A549 (cell line): ENCODE results near the gene SULT1A1. TPM values are rescaled to one million over a fixed set of nuclear protein-coding genes. Genes with fewer than 3 reads are reported as not detected.

ENCODE experiments used
- ATAC-seq, 2 experiments: fragments of 200-7000 bp in 1 of 2; fragments of >200 bp in 1 of 2; cut with Nextera tagmentation in 1 of 2; cut with Tn5 transposase in 1 of 2; 3 replicates each; pipeline versions ENCODE4 v1.8.0 to v1.9.1; 2018 to 2020; ENCODE audit warnings: mild to moderate bottlenecking in 1 of 2, moderate library complexity in 1 of 2
- CTCF ChIA-PET: fragments of 300-600 bp; sonication (Branson Sonifier 250); formaldehyde crosslinking; extraction: SDS; loops from one replicate; lab custom pipeline; 2021; ENCODE audit warnings: antibody characterized with exemption, inconsistent platforms; lab: Yijun Ruan, JAX
- POLR2A ChIA-PET: fragments of 350-600 bp; formaldehyde crosslinking; extraction: SDS; loops from one replicate; lab custom pipeline; 2021; ENCODE audit warnings: antibody characterized with exemption, inconsistent platforms; lab: Yijun Ruan, JAX
- DNase-seq, 2 experiments: peaks; one replicate each; pipeline versions ENCODE4 v3.0.0 to v3.0.0-alpha.2; 2011 to 2016; ENCODE audit warnings: low read depth in 1 of 2, low spot score in 1 of 2
- FAIRE-seq: peaks from 2 replicates; lab custom pipeline; 2011; peaks lifted over from hg19 to GRCh38; lab: Jason Lieb, UNC
- H3K27ac ChIP-seq, 2 experiments: fragments of >200 bp; sonication (Bioruptor Twin); formaldehyde crosslinking; 3 replicates each; pipeline ENCODE4 v1.5.1; 2016 to 2017
- H3K4me1 ChIP-seq: fragments of >200 bp; sonication (Bioruptor Twin); formaldehyde crosslinking; 3 replicates; pipeline ENCODE4 v1.6.1; 2016
- H3K4me2 ChIP-seq: fragments of >200 bp; sonication (Bioruptor Twin); formaldehyde crosslinking; 3 replicates; pipeline ENCODE4 v1.6.1; 2016
- H3K4me3 ChIP-seq: fragments of >200 bp; sonication (Bioruptor Twin); formaldehyde crosslinking; 3 replicates; pipeline ENCODE4 v1.5.1; 2016
- H3K9me3 ChIP-seq: fragments of >200 bp; sonication (Bioruptor Twin); formaldehyde crosslinking; 3 replicates; pipeline ENCODE4 v1.6.1; 2016
- ATOH8 ChIP-seq: fragments of 250-450 bp; sonication (Bioruptor Pico); IDR thresholded peaks from 2 replicates; pipeline ENCODE4 v1.5.0; 2020; ENCODE audit warnings: low read depth, mild to moderate bottlenecking, moderate library complexity
- BHLHE40 ChIP-seq: IDR thresholded peaks from 2 replicates; pipeline ENCODE4 v1.6.1; 2012; ENCODE audit warnings: low read depth, low read length, inconsistent platforms
- CBX2 ChIP-seq: fragments of 200-600 bp; sonication (generic); IDR thresholded peaks from 2 replicates; pipeline ENCODE4 v1.6.1; 2016; ENCODE audit warnings: low read depth, mild to moderate bottlenecking, borderline replicate concordance
- CBX8 ChIP-seq: fragments of 200-600 bp; sonication (generic); IDR thresholded peaks from 2 replicates; pipeline ENCODE4 v1.6.1; 2016
- CHD2 ChIP-seq: fragments of 150-350 bp; IDR thresholded peaks from 2 replicates; pipeline ENCODE4 v1.6.1; 2014; ENCODE audit warnings: low read length; ENCODE audit not compliant: partially characterized antibody
- CHD4 ChIP-seq: fragments of 200-600 bp; sonication (generic); IDR thresholded peaks from 2 replicates; pipeline ENCODE4 v1.6.1; 2016; ENCODE audit warnings: antibody characterized with exemption, mild to moderate bottlenecking, borderline replicate concordance
- EHMT2 ChIP-seq: fragments of 200-600 bp; sonication (generic); IDR thresholded peaks from 2 replicates; pipeline ENCODE4 v1.6.1; 2016; ENCODE audit warnings: antibody characterized with exemption, low read depth, mild to moderate bottlenecking, moderate library complexity
- ELK1 ChIP-seq: fragments of 150-350 bp; IDR thresholded peaks from 2 replicates; pipeline ENCODE4 v1.6.1; 2014; ENCODE audit warnings: low read depth, mild to moderate bottlenecking, low read length
- FOSB ChIP-seq: fragments of 250-450 bp; sonication (Bioruptor Pico); IDR thresholded peaks from 2 replicates; pipeline ENCODE4 v1.5.0; 2020; ENCODE audit warnings: mild to moderate bottlenecking, moderate library complexity
- FOXS1 ChIP-seq: fragments of 250-450 bp; sonication (Bioruptor Pico); IDR thresholded peaks from 2 replicates; pipeline ENCODE4 v1.5.0; 2020; ENCODE audit warnings: mild to moderate bottlenecking, moderate library complexity
- HDAC2 ChIP-seq: fragments of 200-600 bp; sonication (generic); IDR thresholded peaks from 2 replicates; pipeline ENCODE4 v1.6.1; 2016
- HES2 ChIP-seq: fragments of >200 bp; sonication (Bioruptor Twin); formaldehyde crosslinking; IDR thresholded peaks from 2 replicates; pipeline ENCODE4 v1.6.1; 2016
- HEYL ChIP-seq: fragments of 250-450 bp; sonication (Bioruptor Pico); IDR thresholded peaks from 2 replicates; pipeline ENCODE4 v1.8.0; 2021; ENCODE audit warnings: mild to moderate bottlenecking, moderate library complexity
- HMGXB4 ChIP-seq: fragments of 250-450 bp; sonication (Bioruptor Pico); IDR thresholded peaks from 2 replicates; pipeline ENCODE4 v1.5.0; 2021; ENCODE audit warnings: mild to moderate bottlenecking, moderate library complexity, borderline replicate concordance
- HOXB13 ChIP-seq: fragments of 250-450 bp; sonication (Bioruptor Pico); IDR thresholded peaks from 2 replicates; pipeline ENCODE4 v1.5.0; 2020; ENCODE audit warnings: low read depth, mild to moderate bottlenecking, moderate library complexity
- HOXB5 ChIP-seq: fragments of 250-450 bp; sonication (Bioruptor Pico); IDR thresholded peaks from 2 replicates; pipeline ENCODE4 v1.5.0; 2020; ENCODE audit warnings: mild to moderate bottlenecking, moderate library complexity
- JUN ChIP-seq, 2 experiments: fragments of >200 bp; sonication (Bioruptor Twin); formaldehyde crosslinking; IDR thresholded peaks; 2 replicates in 1 of 2; 3 replicates in 1 of 2; pipeline ENCODE4 v1.6.1; 2016 to 2017
- KDM1A ChIP-seq: fragments of 200-600 bp; sonication (generic); IDR thresholded peaks from 2 replicates; pipeline ENCODE4 v1.6.1; 2016; ENCODE audit warnings: low read depth, mild to moderate bottlenecking
- KDM5A ChIP-seq: fragments of 200-600 bp; sonication (generic); IDR thresholded peaks from 2 replicates; pipeline ENCODE4 v1.6.1; 2016; ENCODE audit warnings: antibody characterized with exemption, mild to moderate bottlenecking
- MAZ ChIP-seq: fragments of 150-350 bp; IDR thresholded peaks from 2 replicates; pipeline ENCODE4 v1.6.1; 2014; ENCODE audit warnings: antibody characterized with exemption, low read depth, low read length, borderline replicate concordance
- POLR2A ChIP-seq: IDR thresholded peaks from 2 replicates; pipeline ENCODE4 v1.6.1; 2012; ENCODE audit warnings: mild to moderate bottlenecking, low read length
- POLR2AphosphoS2 ChIP-seq: conservative IDR thresholded peaks from 2 replicates; pipeline ENCODE4 v1.6.1; 2012; ENCODE audit warnings: low read length, improper control_type of control experiment, inconsistent platforms
- RARB ChIP-seq: fragments of 250-450 bp; sonication (Bioruptor Pico); IDR thresholded peaks from 2 replicates; pipeline ENCODE4 v1.8.0; 2021; ENCODE audit warnings: mild to moderate bottlenecking, moderate library complexity
- SMC3 ChIP-seq: fragments of >200 bp; sonication (Bioruptor Twin); formaldehyde crosslinking; IDR thresholded peaks from 3 replicates; pipeline ENCODE4 v1.6.1; 2018; ENCODE audit warnings: inconsistent platforms
- SREBF2 ChIP-seq: fragments of 450-650 bp; IDR thresholded peaks from 2 replicates; pipeline ENCODE4 v1.6.1; 2014; ENCODE audit warnings: mild to moderate bottlenecking, moderate library complexity
- TP53 ChIP-seq: fragments of 250-450 bp; sonication (Bioruptor Pico); IDR thresholded peaks from 2 replicates; pipeline ENCODE4 v1.5.0; 2021; ENCODE audit warnings: mild to moderate bottlenecking, moderate library complexity
- ZC3H11A ChIP-seq: fragments of 450-650 bp; IDR thresholded peaks from 2 replicates; pipeline ENCODE4 v1.6.1; 2014; ENCODE audit warnings: antibody characterized with exemption, mild to moderate bottlenecking
- ZFP36 ChIP-seq: fragments of 450-650 bp; IDR thresholded peaks from 2 replicates; pipeline ENCODE4 v1.6.1; 2014; ENCODE audit warnings: borderline replicate concordance; ENCODE audit not compliant: partially characterized antibody
- ZNF302 ChIP-seq: fragments of 250-450 bp; sonication (Bioruptor Pico); IDR thresholded peaks from 2 replicates; pipeline ENCODE4 v1.9.0; 2021; ENCODE audit warnings: inconsistent platforms, mild to moderate bottlenecking, moderate library complexity
- WGBS: methylation state at CpG from one replicate; pipeline ENCODE4 v1.1.6; 2017; ENCODE audit errors: missing lambda C conversion rate; 5-methylcytosine and 5-hydroxymethylcytosine counted together
- polyA plus RNA-seq, 4 experiments: library from polyadenylated mRNA; depleted of rRNA in 3 of 4; stranded (reverse); fragments of >200 nt; fragmentation: RNase III in 1 of 4; extraction: RNeasy Plus Mini Kit Qiagen cat#74134 plus additional on column Dnase treatment in 1 of 4; gene quantifications; 2 replicates in 3 of 4; 3 replicates in 1 of 4; pipeline ENCODE4 v1.2.3, GENCODE V29; 2011 to 2017

The SULT1A1 gene
- polyA plus RNA-seq, 2 of the 4 experiments (the other 2 are of a cell fraction) = 2.5 to 4.0 TPM

- ChIA-PET CTCF (interaction anchor here (0.8 to 1.6 kb wide), 5 partner anchors 11 to 313 kb away, joined by 3 to 4 read pairs (median 3); no protein-coding TSS in a partner anchor), POLR2A (no interaction called here)
- DNase-seq (no peak), ATAC-seq (no peak), FAIRE-seq (no peak)
- TF ChIP-seq POLR2AphosphoS2 = no peak
- no peak for TF ChIP-seq KDM1A
- no peak for TF ChIP-seq SREBF2
- no peak for TF ChIP-seq HES2
- TF ChIP-seq HDAC2 = no peak
- no peak for TF ChIP-seq MAZ
- no peak for TF ChIP-seq HMGXB4 (CRISPR knock-in tag)
- no peak for TF ChIP-seq ZNF302 (CRISPR knock-in tag)
- TF ChIP-seq BHLHE40 = no peak
- no peak for TF ChIP-seq JUN (IDR thresholded peaks at IDR 0.05)
- no peak for TF ChIP-seq ELK1
- no peak for TF ChIP-seq TP53
- no peak for TF ChIP-seq HOXB13
- no peak for TF ChIP-seq HOXB5 (CRISPR knock-in tag)
- no peak for TF ChIP-seq FOXS1 (CRISPR knock-in tag)
- no peak for TF ChIP-seq POLR2A
- TF ChIP-seq SMC3 = no peak
- no peak for TF ChIP-seq HEYL (CRISPR knock-in tag)
- TF ChIP-seq CHD2 = no peak
- peaks cover 24% of the 10 kb centered on the region for H3K4me1 ChIP-seq
- H3K27ac ChIP-seq = no peak overlapping the region
- H3K9me3 ChIP-seq = no peaks in the 10 kb centered on the region
- 95% methylated on average over 18 of the region's 22 CpGs for WGBS
- no peak overlapping the region for H3K4me3 ChIP-seq
- no peak overlapping the region for H3K4me2 ChIP-seq
These were observed 19.2 kb downstream of the SULT1A1 start for GRCh38 chr16:28590384-28591340.

- H3K27ac ChIP-seq = no peak overlapping the region
- no peaks in the 10 kb centered on the region for H3K9me3 ChIP-seq
- ATAC-seq (no peak), DNase-seq (no peak), FAIRE-seq (no peak)
- ChIA-PET CTCF (interaction anchor here (1.2 kb wide), 1 partner anchor 76 kb away, joined by 3 read pairs; no protein-coding TSS in a partner anchor), POLR2A (no interaction called here)
- no peak overlapping the region for H3K4me2 ChIP-seq
- no peak overlapping the region for H3K4me3 ChIP-seq
- WGBS = 93% methylated on average over 3 of the region's 13 CpGs
- H3K4me1 ChIP-seq = peaks cover 25% of the 10 kb centered on the region
- no peak for TF ChIP-seq CHD4
- no peak for TF ChIP-seq KDM5A
- no peak for TF ChIP-seq CBX2
- TF ChIP-seq HMGXB4 (CRISPR knock-in tag) = no peak
- TF ChIP-seq ZFP36 = no peak
- TF ChIP-seq ATOH8 (CRISPR knock-in tag) = no peak
- no peak for TF ChIP-seq HOXB13
- no peak for TF ChIP-seq ZC3H11A
- TF ChIP-seq EHMT2 = no peak
- no peak for TF ChIP-seq POLR2A
- no peak for TF ChIP-seq RARB (CRISPR knock-in tag)
- TF ChIP-seq MAZ = no peak
- no peak for TF ChIP-seq CBX8
- no peak for TF ChIP-seq HES2
- TF ChIP-seq FOSB = no peak
These were observed 19.9 kb downstream of the SULT1A1 start for GRCh38 chr16:28589930-28590329.
